ENCODE data around the gene ITGB8.

ITGB8 gene

DNA sequence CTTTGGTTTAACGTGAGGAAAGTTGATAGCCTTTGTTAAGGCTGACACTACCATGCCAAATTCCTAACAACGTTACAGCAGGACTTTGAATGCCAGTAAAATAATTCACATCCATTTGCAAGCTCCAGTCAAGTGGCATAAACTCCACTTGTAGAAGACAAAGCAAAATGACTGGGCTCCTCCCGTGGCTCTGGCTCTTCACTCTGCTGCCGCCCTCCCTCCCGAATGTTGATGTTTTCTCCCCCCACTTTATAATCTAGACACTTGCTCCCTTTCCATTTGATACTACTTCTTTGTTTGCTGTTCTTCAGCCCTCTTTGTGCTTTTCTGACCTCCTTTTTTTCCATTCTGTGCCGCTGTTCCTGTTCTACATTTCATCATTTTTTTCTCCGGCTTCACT is 22.8 kb upstream of the ITGB8 start:
- DNase-seq (ENCODE audit: low read depth) = no peak

GRCh38 chr7:20310301-20310700 is 20.4 kb upstream of the ITGB8 start:
- no peak for DNase-seq (ENCODE audit: low read depth)

- no peak for DNase-seq (ENCODE audit: low read depth)
Observed at GRCh38 chr7:20310963-20311742, 19.5 kb upstream of the ITGB8 start.

DNA sequence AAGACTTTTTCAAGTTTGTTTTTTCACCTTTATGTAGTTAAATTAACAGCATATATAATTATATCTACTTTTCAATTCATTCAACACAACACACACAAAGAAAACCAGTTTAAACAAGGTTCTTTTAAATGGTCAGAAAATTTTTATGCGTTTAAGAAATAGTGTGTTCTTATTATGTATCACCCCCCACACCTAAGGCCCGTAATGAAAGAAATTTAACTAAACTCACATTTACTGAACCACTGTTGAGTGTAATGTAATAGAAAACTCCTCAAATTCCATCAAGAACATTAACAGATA is 19.0 kb upstream of the ITGB8 start:
- no peak for DNase-seq (ENCODE audit: low read depth)

DNA sequence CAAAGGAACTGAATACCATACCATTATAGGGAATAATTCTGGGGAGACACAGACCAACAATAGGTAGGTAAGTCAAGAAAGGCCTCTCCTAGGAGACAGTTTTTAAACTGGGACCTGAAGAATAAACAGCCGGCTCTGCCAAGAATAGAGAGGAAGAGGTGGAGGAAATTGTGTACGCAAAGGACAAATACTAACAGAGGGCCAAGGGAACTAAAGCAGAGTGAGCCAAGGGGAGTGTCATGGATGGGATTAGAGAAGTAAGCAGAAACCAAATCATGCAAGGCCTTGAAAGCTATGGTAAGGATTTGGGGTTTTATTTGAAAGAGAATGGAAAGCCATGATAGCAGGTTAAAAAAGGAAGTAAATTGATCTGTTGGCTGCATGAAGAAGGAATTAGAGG is 18.1 kb upstream of the ITGB8 start:
- no peak for DNase-seq (ENCODE audit: low read depth)

GRCh38 chr7:20313626-20314025 is 17.1 kb upstream of the ITGB8 start:
- DNase-seq (ENCODE audit: low read depth) = no peak

DNA sequence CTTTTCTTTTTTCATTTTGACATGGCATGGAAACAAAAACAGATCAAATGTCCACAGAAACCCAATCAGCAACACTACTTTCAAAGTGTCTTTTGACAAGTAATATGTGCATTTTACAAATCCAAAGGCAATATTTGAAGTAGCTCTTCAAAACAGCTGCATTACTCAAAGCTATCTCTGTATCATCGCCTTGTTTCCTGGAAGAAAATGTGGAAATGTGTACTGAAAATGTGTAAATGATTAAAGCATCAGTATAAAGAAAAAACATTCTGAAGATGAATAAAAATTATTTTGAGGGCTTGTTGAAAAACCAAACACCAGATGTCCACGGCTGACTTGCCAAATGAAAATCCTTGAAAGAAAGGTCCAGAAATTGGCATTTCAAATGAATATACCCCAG is 16.5 kb upstream of the ITGB8 start:
- no peak for DNase-seq (ENCODE audit: low read depth)

- no peak for DNase-seq (ENCODE audit: low read depth)
Observed at GRCh38 chr7:20316706-20317105, 14.0 kb upstream of the ITGB8 start.

DNA sequence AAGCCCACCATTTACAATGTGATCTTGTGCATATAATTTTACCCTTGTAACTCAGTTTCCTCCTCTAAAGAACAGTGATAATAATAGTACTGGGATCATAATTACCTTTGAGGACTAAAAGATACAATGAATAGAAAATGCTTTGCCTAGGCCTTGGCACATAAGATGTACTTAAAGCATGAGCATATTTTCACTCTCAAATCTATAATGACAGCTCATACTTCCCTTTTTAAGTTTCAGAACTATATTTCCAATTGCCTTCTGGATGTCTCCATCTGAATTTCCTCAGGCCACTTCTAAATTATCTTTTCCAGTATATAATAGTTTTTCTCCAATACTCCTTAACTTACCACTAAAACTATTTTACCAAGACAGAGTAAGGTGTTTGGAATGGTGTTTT is 13.3 kb upstream of the ITGB8 start:
- DNase-seq (ENCODE audit: low read depth) = no peak

GRCh38 chr7:20318933-20319332 is 11.8 kb upstream of the ITGB8 start:
- DNase-seq (ENCODE audit: low read depth) = no peak

DNA sequence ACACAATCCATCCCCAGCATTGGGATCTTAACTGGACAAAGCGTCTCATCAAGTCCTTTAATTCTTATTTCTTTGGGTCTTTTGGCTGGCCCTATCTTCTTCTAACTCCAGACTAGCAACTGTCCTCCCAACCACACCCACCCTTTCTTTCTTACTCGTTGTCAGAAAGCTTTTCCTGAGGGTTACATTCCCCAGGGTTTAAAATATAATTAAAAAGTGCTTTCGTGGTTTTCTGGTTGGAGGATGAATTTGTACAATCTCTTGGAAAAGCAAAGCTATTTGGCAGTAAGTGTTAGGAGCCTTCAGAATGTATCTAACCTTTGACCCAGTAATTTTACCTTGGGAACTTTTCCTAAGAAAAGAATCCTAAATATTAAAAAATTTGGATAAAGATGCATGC is 10.4 kb upstream of the ITGB8 start:
- no peak for DNase-seq (ENCODE audit: low read depth)

DNA sequence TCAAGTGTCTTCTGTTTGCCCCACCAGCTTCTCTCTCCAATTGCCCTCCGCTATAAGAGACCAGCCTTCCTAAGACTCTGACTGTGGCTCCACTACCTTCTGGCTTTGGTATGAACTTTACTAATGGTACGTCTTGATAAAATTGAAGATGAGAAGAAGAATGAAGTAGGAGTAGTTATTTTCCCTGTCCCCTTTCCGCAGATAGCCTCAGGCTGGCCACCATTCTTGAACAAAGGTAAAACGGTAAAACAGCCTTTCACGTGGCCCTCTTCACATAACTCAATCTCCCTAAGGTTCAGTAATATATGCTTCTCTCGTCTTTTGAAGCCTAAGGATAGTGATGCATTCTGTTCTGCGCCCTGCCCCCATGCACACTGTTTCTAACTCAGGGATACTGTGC is 9.9 kb upstream of the ITGB8 start:
- DNase-seq (ENCODE audit: low read depth) = no peak

DNA sequence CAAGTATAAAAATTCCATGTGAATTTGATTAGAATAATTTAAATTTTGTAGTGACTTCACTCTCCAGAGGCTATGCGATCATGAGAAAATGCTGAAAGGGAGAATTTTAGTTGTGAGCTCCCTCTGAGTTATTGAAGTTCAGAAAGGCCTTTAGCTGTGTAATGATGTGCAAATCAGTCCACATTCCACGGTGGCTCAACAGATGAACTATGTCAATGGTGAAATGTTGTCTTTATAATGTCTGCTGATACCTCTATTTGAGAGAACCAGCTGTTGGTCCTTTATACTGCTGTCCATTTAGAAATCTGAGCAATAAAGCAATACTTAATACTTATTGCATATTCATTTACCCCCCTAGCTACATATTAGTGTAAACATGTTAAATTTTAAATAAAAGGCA is 7.1 kb upstream of the ITGB8 start:
- DNase-seq (ENCODE audit: low read depth) = no peak

DNA sequence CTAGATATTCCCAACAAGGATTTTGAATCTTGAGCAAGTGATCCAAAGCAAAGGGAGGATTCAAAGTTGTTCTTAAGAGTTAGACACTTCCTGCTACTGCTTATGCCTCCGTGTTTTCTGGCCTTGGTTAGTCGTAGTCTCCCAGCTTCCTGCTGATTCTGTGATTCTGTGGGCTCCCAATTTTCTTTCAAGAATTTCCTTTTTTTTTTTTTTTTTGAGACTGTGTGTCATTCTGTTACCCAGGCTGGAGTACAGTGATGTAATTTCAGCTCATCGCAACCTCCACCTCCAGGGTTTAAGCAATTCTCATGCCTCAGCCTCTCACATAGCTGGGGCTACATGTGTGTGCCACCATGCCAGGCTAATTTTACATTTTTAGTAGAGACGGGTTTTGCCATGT is 4.4 kb upstream of the ITGB8 start:
- DNase-seq (ENCODE audit: low read depth) = no peak

GRCh38 chr7:20327055-20327454 is 3.6 kb upstream of the ITGB8 start:
- no peak for DNase-seq (ENCODE audit: low read depth)

DNA sequence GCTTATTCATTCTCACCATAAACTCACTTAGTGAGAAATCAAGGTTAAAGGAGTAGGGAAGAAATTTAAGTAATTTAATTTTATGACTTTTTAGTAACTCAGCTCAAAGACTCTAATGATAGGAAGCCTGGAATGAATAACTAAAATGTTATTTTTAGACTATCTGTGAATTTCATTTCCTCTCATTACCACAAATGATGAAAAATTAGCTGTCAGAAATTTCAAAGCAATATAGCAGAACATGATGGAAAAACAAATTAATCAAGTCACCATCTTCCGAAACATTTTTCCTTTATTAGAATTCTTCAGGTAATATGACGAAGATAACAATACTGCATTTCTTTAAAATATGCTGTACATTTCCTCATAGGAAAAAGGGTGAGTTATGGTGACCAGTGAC is 2.7 kb upstream of the ITGB8 start:
- no peak for DNase-seq (ENCODE audit: low read depth)

- DNase-seq (ENCODE audit: low read depth) = no peak
Observed at GRCh38 chr7:20328692-20329091, 2.0 kb upstream of the ITGB8 start.

DNA sequence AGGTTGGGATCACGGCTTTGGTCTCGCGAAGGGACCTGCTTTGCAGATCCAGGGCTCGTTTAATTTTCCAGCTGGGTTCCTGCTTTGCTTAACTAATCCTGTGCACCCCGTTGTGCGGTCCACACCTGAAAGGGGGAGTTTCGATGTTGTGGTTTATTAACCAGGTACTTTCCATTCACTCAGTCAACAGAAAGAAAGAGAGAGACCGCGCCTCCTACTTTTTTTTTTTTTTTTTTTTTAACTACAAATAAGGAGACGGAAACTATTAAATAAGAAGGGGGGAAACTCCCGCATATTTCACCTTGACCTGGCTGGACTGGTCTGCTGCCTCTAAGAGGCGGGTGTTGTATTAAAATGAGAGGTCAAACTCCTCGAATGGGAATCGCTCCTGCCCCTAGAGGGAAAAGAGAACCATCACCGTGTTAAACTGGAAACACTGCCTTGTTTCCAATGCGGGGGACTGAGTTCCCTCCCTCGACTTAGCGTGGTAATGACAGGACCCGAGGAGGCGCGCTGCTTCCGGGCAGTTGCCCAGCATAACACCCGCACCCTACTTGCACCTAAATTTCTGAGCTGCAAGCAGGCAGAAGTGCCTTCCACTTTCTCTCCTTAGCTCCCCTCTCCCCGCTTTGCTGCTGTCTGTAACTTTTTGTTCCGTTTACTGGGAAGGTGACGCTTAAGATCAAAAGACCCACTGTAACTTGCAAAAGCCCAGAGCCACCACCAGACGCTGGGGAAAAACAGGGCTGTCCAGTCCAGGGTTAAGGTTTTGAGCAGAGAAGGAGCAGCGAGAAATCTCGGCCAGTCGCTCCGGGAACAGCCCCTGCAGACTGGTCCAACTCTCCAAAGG is 1.1 kb upstream of the ITGB8 start:
- no peak for DNase-seq (ENCODE audit: low read depth)

- DNase-seq (ENCODE audit: low read depth) = no peak
Observed at GRCh38 chr7:20330928-20331909, 519 bp downstream of the ITGB8 start.

- DNase-seq (ENCODE audit: low read depth) = no peak
Observed at GRCh38 chr7:20331910-20332813, 1.5 kb downstream of the ITGB8 start.

- DNase-seq (ENCODE audit: low read depth) = no peak
Observed at GRCh38 chr7:20338285-20338684, 7.6 kb downstream of the ITGB8 start.

GRCh38 chr7:20340839-20341238 is 10.1 kb downstream of the ITGB8 start:
- no peak for DNase-seq (ENCODE audit: low read depth)
